HepG2 (cell line): Measurements from ENCODE around the gene NBEAL1. TPM values are rescaled to one million over a fixed set of nuclear protein-coding genes. Genes with fewer than 3 reads are reported as not detected.

Experiments used
- BCL6 ChIP-seq: IDR thresholded peaks from 2 replicates; pipeline ENCODE4 v1.6.1; 2016; ENCODE audit warnings: missing genetic modification reagents, missing compliant biosample characterization
- CEBPB ChIP-seq: IDR thresholded peaks from 2 replicates; pipeline ENCODE4 v1.6.1; 2011; ENCODE audit warnings: low read depth, low read length, improper control_type of control experiment, borderline replicate concordance
- CREB1 ChIP-seq, 2 experiments: fragments of 450-650 bp in 1 of 2; IDR thresholded peaks; 2 replicates each; pipeline ENCODE4 v1.6.1; 2016 to 2017; ENCODE audit warnings: control low read depth in 1 of 2, mild to moderate bottlenecking in 1 of 2, missing compliant biosample characterization in 1 of 2, missing genetic modification characterization in 1 of 2
- CSRNP1 ChIP-seq: sonication (generic); formaldehyde crosslinking; IDR thresholded peaks from 2 replicates; pipeline ENCODE4 v1.8.1; 2023; ENCODE audit warnings: mild to moderate bottlenecking, missing genetic modification reagents
- FOSL1 ChIP-seq: sonication (generic); formaldehyde crosslinking; IDR thresholded peaks from 2 replicates; pipeline ENCODE4 v1.9.0; 2021; ENCODE audit warnings: missing genetic modification reagents, borderline replicate concordance
- FOXA3 ChIP-seq: IDR thresholded peaks from 2 replicates; pipeline ENCODE4 v1.6.1; 2016; ENCODE audit warnings: missing genetic modification reagents, missing compliant biosample characterization
- GATAD2A ChIP-seq: IDR thresholded peaks from 2 replicates; pipeline ENCODE4 v1.6.1; 2016
- HNF4G ChIP-seq, 2 experiments: sonication (generic) in 1 of 2; formaldehyde crosslinking in 1 of 2; IDR thresholded peaks; 2 replicates each; pipeline versions ENCODE4 v1.4.0 to v1.6.1; 2011 to 2020; ENCODE audit warnings: borderline replicate concordance in 2 of 2, low read depth in 2 of 2, mild to moderate bottlenecking in 2 of 2, low read length in 1 of 2, missing genetic modification reagents in 1 of 2, moderate library complexity in 1 of 2
- IRF2 ChIP-seq: IDR thresholded peaks from 2 replicates; pipeline ENCODE4 v1.6.1; 2018; ENCODE audit warnings: missing genetic modification reagents, missing compliant biosample characterization
- KAT2B ChIP-seq: fragments of 150-350 bp; IDR thresholded peaks from 2 replicates; pipeline ENCODE4 v1.6.1; 2014; ENCODE audit warnings: low read depth, low read length, borderline replicate concordance
- KMT2B ChIP-seq: IDR thresholded peaks from 2 replicates; pipeline ENCODE4 v1.6.1; 2016; ENCODE audit warnings: missing genetic modification reagents, missing compliant biosample characterization
- NR2F6 ChIP-seq, 2 experiments: IDR thresholded peaks; 2 replicates each; pipeline ENCODE4 v1.6.1; 2016; ENCODE audit warnings: antibody characterized with exemption in 1 of 2, mild to moderate bottlenecking in 1 of 2
- ONECUT2 ChIP-seq: sonication (generic); formaldehyde crosslinking; IDR thresholded peaks from 2 replicates; pipeline ENCODE4 v1.4.0; 2020; ENCODE audit warnings: missing genetic modification reagents
- SOX13 ChIP-seq, 3 experiments: fragments of 450-650 bp in 1 of 3; sonication (generic) in 1 of 3; formaldehyde crosslinking in 1 of 3; IDR thresholded peaks in 2 of 3; conservative IDR thresholded peaks in 1 of 3; 2 replicates each; pipeline versions ENCODE4 v1.5.0 to v1.6.1; 2016 to 2020; ENCODE audit warnings: antibody characterized with exemption in 1 of 3, mild to moderate bottlenecking in 1 of 3, missing compliant biosample characterization in 1 of 3, missing genetic modification reagents in 1 of 3, moderate library complexity in 1 of 3
- SOX5 ChIP-seq: IDR thresholded peaks from 2 replicates; pipeline ENCODE4 v1.6.1; 2016; ENCODE audit warnings: borderline replicate concordance
- SOX6 ChIP-seq, 2 experiments: fragments of 450-650 bp in 1 of 2; sonication (generic) in 1 of 2; formaldehyde crosslinking in 1 of 2; IDR thresholded peaks; 2 replicates each; pipeline versions ENCODE4 v1.4.0 to v1.6.1; 2017 to 2020; ENCODE audit warnings: antibody characterized with exemption in 1 of 2, mild to moderate bottlenecking in 1 of 2, missing genetic modification reagents in 1 of 2
- THAP11 ChIP-seq: IDR thresholded peaks from 2 replicates; pipeline ENCODE4 v1.6.1; 2016; ENCODE audit warnings: missing biosample characterization, missing genetic modification reagents
- ZBTB8A ChIP-seq: sonication (generic); formaldehyde crosslinking; IDR thresholded peaks from 2 replicates; pipeline ENCODE4 v1.4.0; 2020; ENCODE audit warnings: mild to moderate bottlenecking, low read depth, missing genetic modification reagents, borderline replicate concordance
- ZMYM3 ChIP-seq: sonication (generic); formaldehyde crosslinking; IDR thresholded peaks from 2 replicates; pipeline ENCODE4 v1.5.1; 2020; ENCODE audit warnings: mild to moderate bottlenecking, missing genetic modification reagents
- ZSCAN21 ChIP-seq: sonication (generic); formaldehyde crosslinking; IDR thresholded peaks from 2 replicates; pipeline ENCODE4 v1.8.0; 2022; ENCODE audit warnings: mild to moderate bottlenecking, missing genetic modification reagents, moderate library complexity, borderline replicate concordance
- polyA plus RNA-seq, 8 experiments: library from polyadenylated mRNA; depleted of rRNA in 3 of 8; stranded (reverse) in 7 of 8; unstranded in 1 of 8; fragments of >200 nt; fragmentation: Illumina TruSeq in 4 of 8; extraction: Trizol in 4 of 8; gene quantifications; 2 replicates each; pipeline versions ENCODE4 v1.2.1 to v1.2.3, GENCODE V29; 2011 to 2016; ENCODE audit warnings: low read depth in 4 of 8, missing spikeins in 1 of 8, mixed read lengths in 1 of 8; ENCODE audit not compliant: insufficient read depth in 1 of 8
- total RNA-seq, 5 experiments: library from RNA; depleted of rRNA; stranded (reverse); fragments of >200 nt; fragmentation: Illumina TruSeq; extraction: Trizol; gene quantifications; 2 replicates each; pipeline ENCODE4 v1.2.3, GENCODE V29; 2016; ENCODE audit warnings: low read depth in 1 of 5
- TF ChIP-seq, protein P1 (sequence below): IDR thresholded peaks from 2 replicates; pipeline ENCODE4 v1.4.0; 2020; ENCODE audit warnings: mild to moderate bottlenecking, missing genetic modification reagents
- TF ChIP-seq, protein P2 (sequence below): IDR thresholded peaks from 2 replicates; pipeline ENCODE4 v1.6.1; 2016

The NBEAL1 gene
- total and polyA plus RNA-seq, 2 of the 13 experiments (the other 11 are each of a cell fraction or from before 2014, with no cell fraction given): 6.4 to 15.7 TPM

GRCh38 chr2:203016716-203017115, 2.0 kb downstream of the NBEAL1 start (continued):
- no peak for TF ChIP-seq SOX13 (IDR thresholded peaks at IDR 0.05)
- TF ChIP-seq SOX13 (CRISPR knock-in tag; conservative IDR thresholded peaks at IDR 0.05 in 1 of 2, IDR thresholded peaks at IDR 0.05 in 1 of 2): peak in 1 of 2 experiments; percentile 64; a peak in 2 of 4 replicates
- TF ChIP-seq, protein P1, sequence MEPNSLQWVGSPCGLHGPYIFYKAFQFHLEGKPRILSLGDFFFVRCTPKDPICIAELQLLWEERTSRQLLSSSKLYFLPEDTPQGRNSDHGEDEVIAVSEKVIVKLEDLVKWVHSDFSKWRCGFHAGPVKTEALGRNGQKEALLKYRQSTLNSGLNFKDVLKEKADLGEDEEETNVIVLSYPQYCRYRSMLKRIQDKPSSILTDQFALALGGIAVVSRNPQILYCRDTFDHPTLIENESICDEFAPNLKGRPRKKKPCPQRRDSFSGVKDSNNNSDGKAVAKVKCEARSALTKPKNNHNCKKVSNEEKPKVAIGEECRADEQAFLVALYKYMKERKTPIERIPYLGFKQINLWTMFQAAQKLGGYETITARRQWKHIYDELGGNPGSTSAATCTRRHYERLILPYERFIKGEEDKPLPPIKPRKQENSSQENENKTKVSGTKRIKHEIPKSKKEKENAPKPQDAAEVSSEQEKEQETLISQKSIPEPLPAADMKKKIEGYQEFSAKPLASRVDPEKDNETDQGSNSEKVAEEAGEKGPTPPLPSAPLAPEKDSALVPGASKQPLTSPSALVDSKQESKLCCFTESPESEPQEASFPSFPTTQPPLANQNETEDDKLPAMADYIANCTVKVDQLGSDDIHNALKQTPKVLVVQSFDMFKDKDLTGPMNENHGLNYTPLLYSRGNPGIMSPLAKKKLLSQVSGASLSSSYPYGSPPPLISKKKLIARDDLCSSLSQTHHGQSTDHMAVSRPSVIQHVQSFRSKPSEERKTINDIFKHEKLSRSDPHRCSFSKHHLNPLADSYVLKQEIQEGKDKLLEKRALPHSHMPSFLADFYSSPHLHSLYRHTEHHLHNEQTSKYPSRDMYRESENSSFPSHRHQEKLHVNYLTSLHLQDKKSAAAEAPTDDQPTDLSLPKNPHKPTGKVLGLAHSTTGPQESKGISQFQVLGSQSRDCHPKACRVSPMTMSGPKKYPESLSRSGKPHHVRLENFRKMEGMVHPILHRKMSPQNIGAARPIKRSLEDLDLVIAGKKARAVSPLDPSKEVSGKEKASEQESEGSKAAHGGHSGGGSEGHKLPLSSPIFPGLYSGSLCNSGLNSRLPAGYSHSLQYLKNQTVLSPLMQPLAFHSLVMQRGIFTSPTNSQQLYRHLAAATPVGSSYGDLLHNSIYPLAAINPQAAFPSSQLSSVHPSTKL (CRISPR knock-in tag): peak; percentile 52; the same call in 1 of the 2 replicates
- no peak for TF ChIP-seq CREB1 (IDR thresholded peaks at IDR 0.05)
- TF ChIP-seq CREB1 (CRISPR knock-in tag; IDR thresholded peaks at IDR 0.05): peak; percentile 22; the same call in 1 of the 2 replicates
- TF ChIP-seq KMT2B: 0 out of 2 replicates have a peak, but pooled peaks have one; percentile 19
- TF ChIP-seq CSRNP1 (CRISPR knock-in tag): no peak
- peak; percentile 18; the same call in 1 of the 2 replicates for TF ChIP-seq FOXA3 (CRISPR knock-in tag)
- peak; percentile 71; the same call in 1 of the 2 replicates for TF ChIP-seq ZSCAN21 (CRISPR knock-in tag)
- 0 out of 2 replicates have a peak, but pooled peaks have one; percentile 26 for TF ChIP-seq IRF2 (CRISPR knock-in tag)
- TF ChIP-seq THAP11 (CRISPR knock-in tag): 0 out of 2 replicates have a peak, but pooled peaks have one; percentile 49
- no peak for TF ChIP-seq FOSL1 (CRISPR knock-in tag)
- TF ChIP-seq GATAD2A (CRISPR knock-in tag): peak; percentile 62
- TF ChIP-seq NR2F6 (IDR thresholded peaks at IDR 0.05): no peak
- TF ChIP-seq NR2F6 (CRISPR knock-in tag; IDR thresholded peaks at IDR 0.05): no peak
- peak; percentile 56; the same call in 1 of the 2 replicates for TF ChIP-seq ZMYM3 (CRISPR knock-in tag)
- peak; percentile 61; the same call in 1 of the 2 replicates for TF ChIP-seq SOX5 (CRISPR knock-in tag)
- 0 out of 2 replicates have a peak, but pooled peaks have one; percentile 36 for TF ChIP-seq ZBTB8A (CRISPR knock-in tag)
- peak; percentile 86 for TF ChIP-seq ONECUT2 (CRISPR knock-in tag)
- TF ChIP-seq, protein P2, sequence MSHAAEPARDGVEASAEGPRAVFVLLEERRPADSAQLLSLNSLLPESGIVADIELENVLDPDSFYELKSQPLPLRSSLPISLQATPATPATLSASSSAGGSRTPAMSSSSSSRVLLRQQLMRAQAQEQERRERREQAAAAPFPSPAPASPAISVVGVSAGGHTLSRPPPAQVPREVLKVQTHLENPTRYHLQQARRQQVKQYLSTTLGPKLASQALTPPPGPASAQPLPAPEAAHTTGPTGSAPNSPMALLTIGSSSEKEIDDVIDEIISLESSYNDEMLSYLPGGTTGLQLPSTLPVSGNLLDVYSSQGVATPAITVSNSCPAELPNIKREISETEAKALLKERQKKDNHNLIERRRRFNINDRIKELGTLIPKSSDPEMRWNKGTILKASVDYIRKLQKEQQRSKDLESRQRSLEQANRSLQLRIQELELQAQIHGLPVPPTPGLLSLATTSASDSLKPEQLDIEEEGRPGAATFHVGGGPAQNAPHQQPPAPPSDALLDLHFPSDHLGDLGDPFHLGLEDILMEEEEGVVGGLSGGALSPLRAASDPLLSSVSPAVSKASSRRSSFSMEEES (CRISPR knock-in tag): 0 out of 2 replicates have a peak, but pooled peaks have one; percentile 26
- peak; percentile 73; the same call in 1 of the 2 replicates for TF ChIP-seq CEBPB
- TF ChIP-seq KAT2B: peak; percentile 25; the same call in 1 of the 2 replicates
- no peak for TF ChIP-seq SOX6 (IDR thresholded peaks at IDR 0.05)
- peak; percentile 39; the same call in 1 of the 2 replicates for TF ChIP-seq SOX6 (CRISPR knock-in tag; IDR thresholded peaks at IDR 0.05)
- 0 out of 2 replicates have a peak, but pooled peaks have one; percentile 8 for TF ChIP-seq HNF4G (IDR thresholded peaks at IDR 0.05; ENCODE audit: borderline replicate concordance, low read depth, low read length)
- TF ChIP-seq HNF4G (CRISPR knock-in tag; IDR thresholded peaks at IDR 0.05; ENCODE audit: borderline replicate concordance, low read depth): no peak
- TF ChIP-seq BCL6 (CRISPR knock-in tag): 0 out of 2 replicates have a peak, but pooled peaks have one; percentile 18
